ENCODE measurements around the gene TTC7B.

DNA sequence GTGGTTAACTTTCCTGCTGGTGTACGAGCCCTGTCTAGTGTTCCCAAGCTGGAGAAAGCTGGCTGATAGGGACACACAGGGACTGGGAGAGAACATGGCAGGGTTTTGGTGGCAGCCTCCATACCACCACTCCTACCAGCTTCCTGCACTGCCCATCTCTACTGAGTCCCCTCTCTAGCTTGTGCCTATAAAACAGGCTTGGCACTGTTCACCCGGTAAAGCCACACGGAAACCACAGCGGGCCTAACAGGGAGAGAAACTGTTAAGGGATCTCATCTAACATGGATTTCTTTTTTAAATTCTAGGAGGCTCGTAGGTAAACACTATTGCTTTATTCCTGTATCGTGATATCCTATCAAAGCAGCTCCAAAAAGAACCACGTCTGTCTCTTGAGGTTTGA is 204.7 kb downstream of the TTC7B start:
- TF ChIP-seq BCL11A (IDR thresholded peaks at IDR 0.05; ENCODE audit: low read depth in 2 of 2, low read length in 2 of 2), result no peak
- TF ChIP-seq CEBPB (IDR thresholded peaks at IDR 0.05; ENCODE audit: low read depth, low read length), result no peak
- TF ChIP-seq, protein P1, sequence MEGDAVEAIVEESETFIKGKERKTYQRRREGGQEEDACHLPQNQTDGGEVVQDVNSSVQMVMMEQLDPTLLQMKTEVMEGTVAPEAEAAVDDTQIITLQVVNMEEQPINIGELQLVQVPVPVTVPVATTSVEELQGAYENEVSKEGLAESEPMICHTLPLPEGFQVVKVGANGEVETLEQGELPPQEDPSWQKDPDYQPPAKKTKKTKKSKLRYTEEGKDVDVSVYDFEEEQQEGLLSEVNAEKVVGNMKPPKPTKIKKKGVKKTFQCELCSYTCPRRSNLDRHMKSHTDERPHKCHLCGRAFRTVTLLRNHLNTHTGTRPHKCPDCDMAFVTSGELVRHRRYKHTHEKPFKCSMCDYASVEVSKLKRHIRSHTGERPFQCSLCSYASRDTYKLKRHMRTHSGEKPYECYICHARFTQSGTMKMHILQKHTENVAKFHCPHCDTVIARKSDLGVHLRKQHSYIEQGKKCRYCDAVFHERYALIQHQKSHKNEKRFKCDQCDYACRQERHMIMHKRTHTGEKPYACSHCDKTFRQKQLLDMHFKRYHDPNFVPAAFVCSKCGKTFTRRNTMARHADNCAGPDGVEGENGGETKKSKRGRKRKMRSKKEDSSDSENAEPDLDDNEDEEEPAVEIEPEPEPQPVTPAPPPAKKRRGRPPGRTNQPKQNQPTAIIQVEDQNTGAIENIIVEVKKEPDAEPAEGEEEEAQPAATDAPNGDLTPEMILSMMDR (IDR thresholded peaks at IDR 0.05; ENCODE audit: control extremely low read depth in 1 of 3, insufficient read depth in 1 of 3, low read depth in 1 of 3, low read length in 3 of 3), result no peak
- no peak for TF ChIP-seq POLR2A (IDR thresholded peaks at IDR 0.05; ENCODE audit: control extremely low read depth in 1 of 2, low read depth in 2 of 2, low read length in 2 of 2)
- TF ChIP-seq, protein P2, sequence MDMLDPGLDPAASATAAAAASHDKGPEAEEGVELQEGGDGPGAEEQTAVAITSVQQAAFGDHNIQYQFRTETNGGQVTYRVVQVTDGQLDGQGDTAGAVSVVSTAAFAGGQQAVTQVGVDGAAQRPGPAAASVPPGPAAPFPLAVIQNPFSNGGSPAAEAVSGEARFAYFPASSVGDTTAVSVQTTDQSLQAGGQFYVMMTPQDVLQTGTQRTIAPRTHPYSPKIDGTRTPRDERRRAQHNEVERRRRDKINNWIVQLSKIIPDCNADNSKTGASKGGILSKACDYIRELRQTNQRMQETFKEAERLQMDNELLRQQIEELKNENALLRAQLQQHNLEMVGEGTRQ (IDR thresholded peaks at IDR 0.05; ENCODE audit: low read length), result no peak
